Stimulated activated naive CD8-positive, alpha-beta T cell treated with anti-CD3 and anti-CD28 coated beads, Interleukin-15, amount 100 ng/mL, for 72 hours (primary cell): ENCODE results near the gene FAM236C.
"Not testable (repeated sequence)": the region's sequence is repeated elsewhere in the genome, so short reads cannot be mapped to it uniquely, and the experiment has no call there.

Experiments used
- ATAC-seq: fragments of 150-1000 bp; cut with Tn5 transposase; 2 replicates; pipeline ENCODE4 v1.10.0; 2021; ENCODE audit warnings: mild to moderate bottlenecking, moderate library complexity
- DNase-seq, 2 donors: peaks; one replicate each; pipeline ENCODE4 v3.0.0; 2021 to 2022
- H3K27ac Mint-ChIP-seq, 2 donors: one replicate each; pipeline ENCODE4 v1.8.0; 2022; ENCODE audit warnings: mild to moderate bottlenecking in 2 of 2, mixed read lengths in 2 of 2, moderate library complexity in 2 of 2
- H3K27me3 Mint-ChIP-seq: one replicate; pipeline ENCODE4 v1.8.0; 2022; ENCODE audit warnings: mixed read lengths
- H3K4me1 Mint-ChIP-seq: one replicate; pipeline ENCODE4 v1.8.0; 2022; ENCODE audit warnings: mild to moderate bottlenecking, mixed read lengths
- H3K4me3 Mint-ChIP-seq, 2 donors: one replicate each; pipeline ENCODE4 v1.8.0; 2022; ENCODE audit warnings: mild to moderate bottlenecking in 2 of 2, mixed read lengths in 2 of 2, moderate library complexity in 1 of 2
- H3K9me3 Mint-ChIP-seq, 2 donors: one replicate each; pipeline ENCODE4 v1.8.0; 2022; ENCODE audit warnings: mixed read lengths in 2 of 2

The FAM236C gene

DNA sequence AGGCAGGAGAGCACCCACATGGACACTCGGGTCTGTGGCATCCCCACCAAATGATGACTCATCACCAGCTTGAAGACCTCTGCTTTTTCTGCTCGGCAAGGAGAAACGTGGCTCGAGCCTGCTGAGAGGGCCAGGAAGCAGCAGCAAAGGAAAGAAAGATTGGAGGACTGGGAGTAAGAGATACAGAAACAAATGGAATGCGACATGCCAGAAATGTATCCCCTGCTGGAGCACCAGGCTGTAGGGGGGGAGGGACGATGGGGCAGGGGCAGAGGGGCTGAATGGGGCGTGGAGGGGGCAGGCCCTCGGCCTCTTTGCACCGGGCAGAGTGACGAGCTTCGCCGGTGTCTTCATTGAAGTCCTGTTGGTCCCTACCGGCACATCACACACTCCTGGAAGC is at the start of gene FAM236C:
Gene FAM236C (plus strand): TSS at position 301 of the 400 bp plus-strand sequence. CDS start 100 bp downstream, outside the sequence.
- not testable (repeated sequence) for ATAC-seq, H3K4me3 Mint-ChIP-seq, H3K27me3 Mint-ChIP-seq, H3K9me3 Mint-ChIP-seq, DNase-seq, H3K27ac Mint-ChIP-seq, H3K4me1 Mint-ChIP-seq

DNA sequence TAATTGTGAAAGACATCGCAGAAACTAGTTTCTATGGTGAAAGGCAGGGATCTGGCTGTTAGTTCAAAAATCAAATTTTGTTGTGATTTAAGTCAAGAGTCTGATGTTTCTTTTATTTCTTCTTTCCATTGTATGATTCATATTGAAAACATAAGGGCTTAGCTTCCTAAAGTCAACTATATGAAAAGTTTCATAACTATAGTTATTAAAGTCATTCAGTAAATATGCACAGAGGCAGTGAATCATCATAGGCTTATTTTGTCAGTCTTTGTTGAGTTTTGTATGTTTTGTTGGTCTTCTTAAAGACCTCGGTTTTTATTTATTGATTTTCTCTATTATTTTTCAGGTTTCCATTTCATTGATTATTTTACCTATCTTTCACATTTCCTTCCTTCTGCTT is 29.5 kb upstream of the FAM236C start:
- not testable (repeated sequence) for H3K27me3 Mint-ChIP-seq, H3K4me3 Mint-ChIP-seq, H3K9me3 Mint-ChIP-seq, H3K27ac Mint-ChIP-seq, DNase-seq, ATAC-seq, H3K4me1 Mint-ChIP-seq

DNA sequence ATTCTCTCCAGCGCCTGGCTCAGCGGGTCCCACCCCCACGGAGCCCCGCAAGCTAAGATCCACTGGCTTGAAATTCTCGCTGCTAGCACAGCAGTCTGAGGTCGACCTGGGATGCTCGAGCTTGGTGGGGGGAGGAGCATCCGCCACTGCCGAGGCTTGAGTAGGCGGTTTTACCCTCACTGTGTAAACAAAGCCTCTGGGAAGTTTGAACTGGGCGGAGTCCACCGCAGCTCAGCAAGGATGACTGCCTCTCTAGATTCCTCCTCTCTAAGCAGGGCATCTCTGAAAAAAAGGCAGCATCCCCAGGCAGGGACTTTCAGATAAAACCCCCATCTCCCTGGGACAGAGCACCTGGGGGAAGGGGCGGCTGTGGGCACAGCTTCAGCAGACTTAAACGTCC is 22.7 kb upstream of the FAM236C start:
- not testable (repeated sequence) for H3K27me3 Mint-ChIP-seq, ATAC-seq, H3K27ac Mint-ChIP-seq, H3K4me3 Mint-ChIP-seq, H3K9me3 Mint-ChIP-seq, H3K4me1 Mint-ChIP-seq, DNase-seq

DNA sequence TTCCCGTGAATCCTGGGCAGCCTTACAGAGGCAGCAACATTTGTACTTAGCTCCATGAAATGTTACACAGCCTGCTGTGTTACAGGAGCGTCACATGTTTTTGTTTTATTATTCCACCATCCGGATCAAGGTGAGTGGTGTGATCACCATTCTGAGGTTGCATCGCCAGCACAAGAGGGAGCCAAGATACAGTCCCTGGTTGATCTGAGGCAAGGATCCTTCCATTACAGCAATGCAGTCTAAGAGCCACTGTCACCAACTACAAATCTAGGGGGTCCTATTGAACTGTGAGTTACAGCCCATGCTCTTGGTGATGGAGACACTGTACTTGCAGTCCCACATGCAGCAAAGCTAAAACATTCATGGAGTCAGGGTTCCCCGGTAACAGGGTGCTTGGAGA is 3.7 kb downstream of the FAM236C start:
- not testable (repeated sequence) for H3K27ac Mint-ChIP-seq, H3K4me3 Mint-ChIP-seq, H3K4me1 Mint-ChIP-seq, DNase-seq, H3K27me3 Mint-ChIP-seq, ATAC-seq, H3K9me3 Mint-ChIP-seq

DNA sequence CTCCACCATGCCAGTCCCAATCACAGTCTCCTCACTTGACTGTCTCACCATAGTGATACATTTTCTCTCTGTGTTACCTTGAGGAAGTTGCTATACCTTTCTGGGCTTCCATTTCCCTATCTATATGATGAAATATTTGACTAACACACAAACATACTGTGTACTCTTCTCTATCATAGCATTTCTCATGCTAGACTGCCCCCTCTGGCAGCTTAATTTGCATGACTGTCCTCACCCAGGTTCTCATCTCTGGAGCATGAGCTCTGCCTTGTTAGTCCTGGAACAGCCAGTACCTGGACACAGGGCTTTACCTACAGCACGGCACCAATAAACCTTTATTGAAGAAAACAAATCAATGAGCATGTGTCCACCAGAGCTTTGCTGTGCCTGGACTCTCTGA is 19.9 kb downstream of the FAM236C start:
- not testable (repeated sequence) for H3K27me3 Mint-ChIP-seq, DNase-seq, H3K4me3 Mint-ChIP-seq, H3K27ac Mint-ChIP-seq, H3K9me3 Mint-ChIP-seq, H3K4me1 Mint-ChIP-seq
- ATAC-seq: peak; percentile 63

DNA sequence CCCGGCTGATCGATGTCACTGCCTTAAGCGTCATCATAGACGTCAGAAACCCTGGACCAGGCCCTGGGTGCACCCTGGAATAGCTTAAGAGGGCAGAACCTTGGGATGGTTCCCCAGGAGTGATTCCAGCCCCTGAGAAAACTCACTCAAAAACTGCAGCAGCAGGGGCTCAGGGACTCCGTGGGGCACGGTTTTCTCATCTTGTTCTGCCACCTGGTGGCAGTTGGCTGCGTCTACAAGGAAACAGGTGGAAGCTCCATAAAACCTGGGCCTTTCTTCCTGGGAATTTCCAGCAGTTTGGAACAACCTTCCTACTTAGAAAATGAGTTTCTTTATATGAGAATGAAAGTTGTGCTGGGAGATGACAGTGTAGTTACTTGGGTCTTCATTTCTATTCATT is 24.0 kb downstream of the FAM236C start:
- DNase-seq, H3K27me3 Mint-ChIP-seq, H3K9me3 Mint-ChIP-seq, H3K27ac Mint-ChIP-seq, H3K4me1 Mint-ChIP-seq, H3K4me3 Mint-ChIP-seq, ATAC-seq: not testable (repeated sequence)

DNA sequence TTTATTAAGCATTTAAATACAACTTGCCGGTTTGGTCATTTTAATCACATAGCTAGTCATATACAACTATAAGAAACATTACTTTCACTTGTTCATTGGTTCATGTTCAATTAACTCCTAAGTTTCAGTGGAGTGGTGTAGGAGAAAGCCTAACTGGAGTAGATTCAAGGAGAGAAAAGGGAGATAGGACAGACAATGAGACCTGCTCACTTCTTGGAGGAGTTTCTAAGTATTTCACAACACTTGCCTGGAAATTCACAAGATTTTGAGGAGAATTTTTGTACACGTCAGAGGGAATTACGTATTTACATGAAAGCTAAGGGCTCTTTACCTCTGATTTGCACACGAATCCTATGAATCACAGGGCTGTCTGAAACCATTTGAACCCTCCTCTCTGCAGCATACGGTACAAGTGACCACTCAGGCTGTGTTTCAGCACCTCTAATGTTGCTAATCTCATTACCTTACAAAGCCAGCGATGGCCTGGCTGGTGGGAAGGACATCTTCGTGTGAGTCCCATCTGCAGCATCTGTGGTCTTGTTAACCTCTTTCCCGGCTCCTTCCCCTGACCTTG is 24.6 kb downstream of the FAM236C start:
- H3K27ac Mint-ChIP-seq, H3K9me3 Mint-ChIP-seq, H3K4me1 Mint-ChIP-seq, DNase-seq, H3K4me3 Mint-ChIP-seq, H3K27me3 Mint-ChIP-seq, ATAC-seq: not testable (repeated sequence)

DNA sequence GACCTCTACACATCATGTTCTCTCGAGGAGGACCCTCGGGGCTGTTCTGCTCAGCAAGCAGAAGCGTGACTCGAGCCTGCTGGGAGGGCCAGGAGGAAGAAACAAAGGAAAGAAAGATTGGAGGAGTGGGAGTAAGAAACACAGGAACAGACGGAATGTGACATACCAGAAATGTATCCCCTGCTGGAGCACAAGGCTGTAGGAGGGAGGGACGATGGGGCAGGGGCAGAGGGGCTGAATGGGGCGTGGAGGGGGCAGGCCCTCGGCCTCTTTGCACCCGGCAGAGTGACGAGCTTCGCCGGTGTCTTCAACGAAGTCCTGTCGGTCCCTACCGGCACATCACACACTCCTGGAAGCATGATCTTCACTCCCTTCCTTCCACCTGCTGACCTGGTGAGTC is 25.5 kb downstream of the FAM236C start, which contains the start of gene FAM236A:
Gene FAM236A (plus strand): TSS at position 301 of the 400 bp plus-strand sequence. CDS start 57 bp downstream, at position 358.
- H3K27ac Mint-ChIP-seq, H3K4me1 Mint-ChIP-seq, H3K4me3 Mint-ChIP-seq, H3K9me3 Mint-ChIP-seq, ATAC-seq, H3K27me3 Mint-ChIP-seq, DNase-seq: not testable (repeated sequence)

DNA sequence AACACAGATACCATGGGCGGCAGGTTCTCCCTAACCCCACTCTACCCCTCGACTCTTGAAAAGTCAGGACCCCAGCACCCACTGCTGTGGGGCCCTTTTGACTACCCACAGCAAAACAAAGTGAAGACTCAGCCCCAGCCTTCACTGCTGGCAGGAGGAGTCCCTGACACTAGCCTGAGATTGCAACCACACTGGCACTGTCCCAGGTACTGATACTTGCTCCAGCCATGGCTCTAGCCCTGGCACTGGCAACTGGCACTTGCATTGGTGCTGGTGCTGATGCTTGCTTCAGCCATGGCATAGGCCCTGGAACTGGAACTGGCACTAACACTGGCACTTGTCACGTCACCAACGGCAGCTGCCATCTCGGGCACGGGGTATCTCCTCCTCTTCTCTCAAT is 29.9 kb downstream of the FAM236C start:
- H3K27ac Mint-ChIP-seq, ATAC-seq, H3K9me3 Mint-ChIP-seq, DNase-seq, H3K4me1 Mint-ChIP-seq, H3K4me3 Mint-ChIP-seq, H3K27me3 Mint-ChIP-seq: not testable (repeated sequence)

DNA sequence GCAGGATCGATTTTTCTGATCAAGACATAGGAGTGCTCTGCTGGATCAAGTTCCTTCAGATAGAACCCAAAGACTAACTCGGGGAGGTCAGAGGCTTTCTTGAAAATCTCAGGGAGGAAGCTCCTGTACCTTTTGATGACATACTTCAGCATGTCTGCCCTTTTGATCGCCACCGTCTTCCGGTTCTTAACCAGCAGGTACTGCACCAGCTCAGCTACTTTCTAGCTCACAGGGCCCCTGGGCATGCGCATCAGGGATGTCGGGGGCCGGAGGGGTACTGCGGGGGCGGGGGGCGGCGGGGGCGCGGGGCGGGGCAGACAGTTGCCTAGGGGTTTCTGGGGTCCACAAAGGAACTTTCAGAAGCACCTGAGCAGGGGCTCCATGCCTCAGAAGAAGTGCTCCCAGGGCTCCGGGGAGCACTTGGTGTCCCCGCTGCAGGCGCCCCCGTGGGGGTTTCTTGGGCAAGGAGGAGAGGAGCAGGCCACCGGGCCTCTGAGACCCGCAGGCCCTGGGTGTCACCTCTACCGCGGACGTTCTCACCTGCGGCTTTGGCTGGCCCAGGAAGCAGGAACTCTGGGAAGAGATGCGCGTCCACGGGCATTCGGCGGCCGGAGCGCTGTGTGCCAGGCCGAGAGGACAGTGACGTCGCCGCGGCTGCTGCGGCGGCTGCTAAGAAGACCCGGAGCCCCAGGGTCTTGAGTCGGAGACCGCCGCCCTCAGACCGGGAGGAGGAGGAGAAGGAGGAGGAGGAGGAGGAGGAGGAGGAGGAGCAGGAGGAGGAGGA is 30.8 kb downstream of the FAM236C start:
- H3K9me3 Mint-ChIP-seq, H3K27ac Mint-ChIP-seq, H3K27me3 Mint-ChIP-seq, H3K4me3 Mint-ChIP-seq, DNase-seq, H3K4me1 Mint-ChIP-seq: not testable (repeated sequence)
- ATAC-seq: peak; percentile 85

DNA sequence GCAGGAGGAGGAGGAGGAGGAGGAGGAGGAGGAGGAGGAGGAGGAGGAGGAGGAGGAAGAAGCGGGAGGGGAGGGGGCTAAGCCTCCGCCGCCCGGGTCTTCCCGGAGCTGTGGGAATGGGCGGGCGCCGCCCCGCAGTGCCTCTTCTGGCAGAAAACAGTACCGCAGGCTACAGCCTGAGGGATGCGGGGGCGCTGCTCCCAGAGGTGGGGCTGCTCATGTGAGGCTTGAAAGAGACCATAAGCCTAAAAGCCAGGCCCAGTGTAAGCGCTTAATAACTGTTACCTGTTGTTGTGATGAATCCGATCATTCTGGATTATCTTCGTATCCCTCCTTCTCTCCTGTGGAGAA is 31.4 kb downstream of the FAM236C start, which contains the start of gene DMRTC1:
Gene DMRTC1 (minus strand): TSS at position 19 of the 351 bp plus-strand sequence. CDS start 68,143 bp downstream, outside the sequence.
- not testable (repeated sequence) for H3K4me3 Mint-ChIP-seq, H3K27me3 Mint-ChIP-seq

DNA sequence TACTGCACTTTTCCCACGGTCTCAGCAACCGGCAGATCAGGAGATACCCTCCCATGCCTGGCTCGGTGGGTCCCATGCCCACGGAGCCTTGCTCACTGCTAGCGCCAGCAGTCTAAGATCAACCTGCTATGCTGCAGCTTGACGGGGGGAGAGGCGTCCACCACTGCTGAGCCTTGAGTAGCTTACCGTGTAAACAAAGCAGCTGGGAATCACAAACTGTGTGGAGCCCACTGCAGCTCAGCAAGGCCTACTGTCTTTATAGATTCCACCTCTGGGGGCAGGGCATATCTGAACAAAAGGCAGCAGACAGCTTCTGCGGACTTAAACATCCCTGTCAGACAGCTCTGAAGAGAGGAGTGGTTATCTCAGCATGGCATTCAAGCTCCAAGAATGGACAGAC is 47.6 kb downstream of the FAM236C start:
- not testable (repeated sequence) for H3K4me1 Mint-ChIP-seq, H3K9me3 Mint-ChIP-seq, DNase-seq, ATAC-seq, H3K27ac Mint-ChIP-seq, H3K27me3 Mint-ChIP-seq, H3K4me3 Mint-ChIP-seq

More for the DNA sequence above, 31.4 kb downstream of the FAM236C start, which contains the start of gene DMRTC1:
- not testable (repeated sequence) for DNase-seq, H3K27ac Mint-ChIP-seq, H3K9me3 Mint-ChIP-seq, H3K4me1 Mint-ChIP-seq
- peak; percentile 79 for ATAC-seq
